HepG2 (cell line): ENCODE data around the gene PEPD. TPM values are rescaled to one million over a fixed set of nuclear protein-coding genes. Genes with fewer than 3 reads are reported as not detected.

Experiments
- CHD2 ChIP-seq: IDR thresholded peaks from 2 replicates; pipeline ENCODE4 v1.6.1; 2011; ENCODE audit warnings: low read depth, low read length, improper control_type of control experiment
- DNMT3B ChIP-seq: conservative IDR thresholded peaks from 2 replicates; pipeline ENCODE4 v1.6.1; 2016; ENCODE audit warnings: missing biosample characterization, control low read depth
- ETV5 ChIP-seq: IDR thresholded peaks from 2 replicates; pipeline ENCODE4 v1.6.1; 2018; ENCODE audit warnings: missing biosample characterization, missing genetic modification reagents, inconsistent platforms, borderline replicate concordance
- KDM1A ChIP-seq: IDR thresholded peaks from 2 replicates; pipeline ENCODE4 v1.6.1; 2016; ENCODE audit warnings: missing compliant biosample characterization
- MYNN ChIP-seq: sonication (generic); formaldehyde crosslinking; IDR thresholded peaks from 2 replicates; pipeline ENCODE4 v1.4.0; 2020; ENCODE audit warnings: mild to moderate bottlenecking, low read depth, missing genetic modification reagents
- NBN ChIP-seq: fragments of 450-650 bp; conservative IDR thresholded peaks from 2 replicates; pipeline ENCODE4 v1.6.1; 2017
- NFE2 ChIP-seq: sonication (generic); formaldehyde crosslinking; IDR thresholded peaks from 2 replicates; pipeline ENCODE4 v1.4.0; 2020; ENCODE audit warnings: missing genetic modification reagents
- NFIB ChIP-seq: sonication (generic); formaldehyde crosslinking; IDR thresholded peaks from 2 replicates; pipeline ENCODE4 v1.9.0; 2021; ENCODE audit warnings: missing genetic modification reagents, mild to moderate bottlenecking, borderline replicate concordance
- PITX1 ChIP-seq: sonication (generic); formaldehyde crosslinking; IDR thresholded peaks from 2 replicates; pipeline ENCODE4 v1.5.1; 2020; ENCODE audit warnings: mild to moderate bottlenecking, missing genetic modification reagents
- SMARCC2 ChIP-seq: fragments of 450-650 bp; IDR thresholded peaks from 2 replicates; pipeline ENCODE4 v1.6.1; 2017; ENCODE audit warnings: antibody characterized with exemption, mild to moderate bottlenecking
- U2AF1 ChIP-seq: fragments of 200-400 bp; formaldehyde crosslinking; optimal IDR thresholded peaks from 2 replicates; pipeline ENCODE3; 2017; ENCODE audit warnings: mild to moderate bottlenecking, low read depth, low read length
- ZNF230 ChIP-seq: sonication (generic); formaldehyde crosslinking; IDR thresholded peaks from 2 replicates; pipeline ENCODE4 v1.4.0; 2020; ENCODE audit warnings: mild to moderate bottlenecking, missing genetic modification reagents
- ZNF282 ChIP-seq: fragments of 450-650 bp; IDR thresholded peaks from 2 replicates; pipeline ENCODE4 v1.6.1; 2018; ENCODE audit not compliant: partially characterized antibody
- ZNF44 ChIP-seq: sonication (generic); formaldehyde crosslinking; IDR thresholded peaks from 2 replicates; pipeline ENCODE4 v1.5.1; 2020; ENCODE audit warnings: mild to moderate bottlenecking, missing genetic modification reagents
- ZNF629 ChIP-seq: sonication (generic); formaldehyde crosslinking; conservative IDR thresholded peaks from 2 replicates; pipeline ENCODE4 v1.5.0; 2020; ENCODE audit warnings: missing genetic modification reagents
- polyA plus RNA-seq, 8 experiments: library from polyadenylated mRNA; depleted of rRNA in 3 of 8; stranded (reverse) in 7 of 8; unstranded in 1 of 8; fragments of >200 nt; fragmentation: Illumina TruSeq in 4 of 8; extraction: Trizol in 4 of 8; gene quantifications; 2 replicates each; pipeline versions ENCODE4 v1.2.1 to v1.2.3, GENCODE V29; 2011 to 2016; ENCODE audit warnings: low read depth in 4 of 8, missing spikeins in 1 of 8, mixed read lengths in 1 of 8; ENCODE audit not compliant: insufficient read depth in 1 of 8
- total RNA-seq, 5 experiments: library from RNA; depleted of rRNA; stranded (reverse); fragments of >200 nt; fragmentation: Illumina TruSeq; extraction: Trizol; gene quantifications; 2 replicates each; pipeline ENCODE4 v1.2.3, GENCODE V29; 2016; ENCODE audit warnings: low read depth in 1 of 5
- TF ChIP-seq, protein P1 (sequence below): sonication (generic); formaldehyde crosslinking; IDR thresholded peaks from 2 replicates; pipeline ENCODE4 v1.4.0; 2020; ENCODE audit warnings: mild to moderate bottlenecking, missing genetic modification reagents
- TF ChIP-seq, protein P2 (sequence below): sonication (generic); formaldehyde crosslinking; IDR thresholded peaks from 2 replicates; pipeline ENCODE4 v1.5.0; 2020; ENCODE audit warnings: mild to moderate bottlenecking, missing genetic modification reagents
- TF ChIP-seq, protein P3 (sequence below): sonication (generic); formaldehyde crosslinking; IDR thresholded peaks from 2 replicates; pipeline ENCODE4 v1.8.0; 2022; ENCODE audit warnings: missing genetic modification reagents, mild to moderate bottlenecking, moderate library complexity, borderline replicate concordance
- TF ChIP-seq, protein P4 (sequence below): sonication (generic); formaldehyde crosslinking; conservative IDR thresholded peaks from 2 replicates; pipeline ENCODE4 v1.4.0; 2020; ENCODE audit warnings: mild to moderate bottlenecking, missing genetic modification reagents, moderate library complexity

The PEPD gene
- total and polyA plus RNA-seq, 2 of the 13 experiments (the other 11 are each of a cell fraction or from before 2014, with no cell fraction given), result 60.7 to 75.1 TPM

DNA sequence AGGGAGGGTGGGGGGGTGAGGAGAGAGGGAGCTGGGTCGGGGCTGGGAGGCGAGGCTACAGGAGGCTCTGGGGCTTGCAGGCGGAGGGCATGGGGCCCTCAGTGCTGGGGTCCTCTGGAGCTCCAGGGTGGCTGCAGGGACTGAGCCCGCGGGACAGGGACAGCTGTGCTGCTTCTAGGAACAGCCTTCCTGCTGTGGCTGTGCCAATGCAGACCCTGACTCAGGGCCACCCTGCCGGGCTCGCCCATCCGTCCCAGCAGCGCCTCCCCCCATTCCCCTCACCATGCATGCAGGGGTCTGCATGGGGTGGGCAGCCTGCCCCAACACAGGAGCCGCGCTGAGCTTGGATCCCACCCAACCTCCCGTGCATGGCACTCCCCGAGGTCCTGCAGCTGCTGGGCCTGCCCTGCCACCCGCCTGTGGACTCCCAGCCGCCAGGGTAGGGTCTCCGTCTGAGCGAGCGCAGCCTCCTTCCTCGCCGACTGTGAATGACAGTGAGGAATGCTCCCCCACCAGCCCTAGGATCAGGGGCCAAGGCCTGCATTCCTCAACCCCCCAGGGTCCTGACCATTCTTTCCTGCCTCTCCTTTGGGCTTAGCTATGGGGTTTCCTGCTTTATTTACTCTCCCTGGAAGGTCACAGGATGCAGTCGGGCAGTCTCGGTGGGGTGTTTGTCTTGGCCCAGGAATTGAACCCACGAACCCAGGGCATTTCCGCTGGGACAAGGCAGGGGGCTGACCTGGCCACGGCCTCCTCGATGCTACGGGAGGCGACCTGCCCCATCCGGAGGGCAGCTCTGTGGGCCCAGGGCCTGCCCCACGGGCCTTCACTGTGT lies 124.7 kb downstream of the PEPD start (continued):
- TF ChIP-seq NFE2 (CRISPR knock-in tag) (no peak), KDM1A (CRISPR knock-in tag) (0 out of 2 replicates have a peak, but pooled peaks have one; percentile 43), PITX1 (peak; percentile 95), NFIB (no peak), NBN (no peak), ETV5 (peak; percentile 99), ZNF44 (CRISPR knock-in tag) (no peak), U2AF1 (no peak), ZNF282 (no peak), SMARCC2 (no peak), DNMT3B (CRISPR knock-in tag) (no peak), ZNF629 (peak; percentile 63), CHD2 (no peak), MYNN (no peak), ZNF230 (CRISPR knock-in tag) (peak; percentile 81; the same call in 1 of the 2 replicates)
- TF ChIP-seq, protein P1, sequence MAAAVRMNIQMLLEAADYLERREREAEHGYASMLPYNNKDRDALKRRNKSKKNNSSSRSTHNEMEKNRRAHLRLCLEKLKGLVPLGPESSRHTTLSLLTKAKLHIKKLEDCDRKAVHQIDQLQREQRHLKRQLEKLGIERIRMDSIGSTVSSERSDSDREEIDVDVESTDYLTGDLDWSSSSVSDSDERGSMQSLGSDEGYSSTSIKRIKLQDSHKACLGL (CRISPR knock-in tag), result peak; percentile 82; the same call in 1 of the 2 replicates
- TF ChIP-seq, protein P2, sequence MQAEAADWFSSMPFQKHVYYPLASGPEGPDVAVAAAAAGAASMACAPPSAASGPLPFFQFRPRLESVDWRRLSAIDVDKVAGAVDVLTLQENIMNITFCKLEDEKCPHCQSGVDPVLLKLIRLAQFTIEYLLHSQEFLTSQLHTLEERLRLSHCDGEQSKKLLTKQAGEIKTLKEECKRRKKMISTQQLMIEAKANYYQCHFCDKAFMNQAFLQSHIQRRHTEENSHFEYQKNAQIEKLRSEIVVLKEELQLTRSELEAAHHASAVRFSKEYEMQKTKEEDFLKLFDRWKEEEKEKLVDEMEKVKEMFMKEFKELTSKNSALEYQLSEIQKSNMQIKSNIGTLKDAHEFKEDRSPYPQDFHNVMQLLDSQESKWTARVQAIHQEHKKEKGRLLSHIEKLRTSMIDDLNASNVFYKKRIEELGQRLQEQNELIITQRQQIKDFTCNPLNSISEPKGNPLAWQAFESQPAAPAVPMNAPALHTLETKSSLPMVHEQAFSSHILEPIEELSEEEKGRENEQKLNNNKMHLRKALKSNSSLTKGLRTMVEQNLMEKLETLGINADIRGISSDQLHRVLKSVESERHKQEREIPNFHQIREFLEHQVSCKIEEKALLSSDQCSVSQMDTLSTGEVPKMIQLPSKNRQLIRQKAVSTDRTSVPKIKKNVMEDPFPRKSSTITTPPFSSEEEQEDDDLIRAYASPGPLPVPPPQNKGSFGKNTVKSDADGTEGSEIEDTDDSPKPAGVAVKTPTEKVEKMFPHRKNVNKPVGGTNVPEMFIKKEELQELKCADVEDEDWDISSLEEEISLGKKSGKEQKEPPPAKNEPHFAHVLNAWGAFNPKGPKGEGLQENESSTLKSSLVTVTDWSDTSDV (CRISPR knock-in tag), result no peak; the same call in 1 of the 2 replicates
- TF ChIP-seq, protein P3, sequence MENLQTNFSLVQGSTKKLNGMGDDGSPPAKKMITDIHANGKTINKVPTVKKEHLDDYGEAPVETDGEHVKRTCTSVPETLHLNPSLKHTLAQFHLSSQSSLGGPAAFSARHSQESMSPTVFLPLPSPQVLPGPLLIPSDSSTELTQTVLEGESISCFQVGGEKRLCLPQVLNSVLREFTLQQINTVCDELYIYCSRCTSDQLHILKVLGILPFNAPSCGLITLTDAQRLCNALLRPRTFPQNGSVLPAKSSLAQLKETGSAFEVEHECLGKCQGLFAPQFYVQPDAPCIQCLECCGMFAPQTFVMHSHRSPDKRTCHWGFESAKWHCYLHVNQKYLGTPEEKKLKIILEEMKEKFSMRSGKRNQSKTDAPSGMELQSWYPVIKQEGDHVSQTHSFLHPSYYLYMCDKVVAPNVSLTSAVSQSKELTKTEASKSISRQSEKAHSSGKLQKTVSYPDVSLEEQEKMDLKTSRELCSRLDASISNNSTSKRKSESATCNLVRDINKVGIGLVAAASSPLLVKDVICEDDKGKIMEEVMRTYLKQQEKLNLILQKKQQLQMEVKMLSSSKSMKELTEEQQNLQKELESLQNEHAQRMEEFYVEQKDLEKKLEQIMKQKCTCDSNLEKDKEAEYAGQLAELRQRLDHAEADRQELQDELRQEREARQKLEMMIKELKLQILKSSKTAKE, result peak; percentile 100
- TF ChIP-seq, protein P4, sequence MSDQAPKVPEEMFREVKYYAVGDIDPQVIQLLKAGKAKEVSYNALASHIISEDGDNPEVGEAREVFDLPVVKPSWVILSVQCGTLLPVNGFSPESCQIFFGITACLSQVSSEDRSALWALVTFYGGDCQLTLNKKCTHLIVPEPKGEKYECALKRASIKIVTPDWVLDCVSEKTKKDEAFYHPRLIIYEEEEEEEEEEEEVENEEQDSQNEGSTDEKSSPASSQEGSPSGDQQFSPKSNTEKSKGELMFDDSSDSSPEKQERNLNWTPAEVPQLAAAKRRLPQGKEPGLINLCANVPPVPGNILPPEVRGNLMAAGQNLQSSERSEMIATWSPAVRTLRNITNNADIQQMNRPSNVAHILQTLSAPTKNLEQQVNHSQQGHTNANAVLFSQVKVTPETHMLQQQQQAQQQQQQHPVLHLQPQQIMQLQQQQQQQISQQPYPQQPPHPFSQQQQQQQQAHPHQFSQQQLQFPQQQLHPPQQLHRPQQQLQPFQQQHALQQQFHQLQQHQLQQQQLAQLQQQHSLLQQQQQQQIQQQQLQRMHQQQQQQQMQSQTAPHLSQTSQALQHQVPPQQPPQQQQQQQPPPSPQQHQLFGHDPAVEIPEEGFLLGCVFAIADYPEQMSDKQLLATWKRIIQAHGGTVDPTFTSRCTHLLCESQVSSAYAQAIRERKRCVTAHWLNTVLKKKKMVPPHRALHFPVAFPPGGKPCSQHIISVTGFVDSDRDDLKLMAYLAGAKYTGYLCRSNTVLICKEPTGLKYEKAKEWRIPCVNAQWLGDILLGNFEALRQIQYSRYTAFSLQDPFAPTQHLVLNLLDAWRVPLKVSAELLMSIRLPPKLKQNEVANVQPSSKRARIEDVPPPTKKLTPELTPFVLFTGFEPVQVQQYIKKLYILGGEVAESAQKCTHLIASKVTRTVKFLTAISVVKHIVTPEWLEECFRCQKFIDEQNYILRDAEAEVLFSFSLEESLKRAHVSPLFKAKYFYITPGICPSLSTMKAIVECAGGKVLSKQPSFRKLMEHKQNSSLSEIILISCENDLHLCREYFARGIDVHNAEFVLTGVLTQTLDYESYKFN (CRISPR knock-in tag), result peak; percentile 98
